HG03280 (cell line): ENCODE measurements around the gene KCNG1.
"Not testable (repeated sequence)": the region's sequence is repeated elsewhere in the genome, so short reads cannot be mapped to it uniquely, and the experiment has no call there.

Experiments used
- ATAC-seq: cut with Tn5 transposase; IDR thresholded peaks from one replicate; pipeline ENCODE4 v1.9.1; 2021; ENCODE audit warnings: mild to moderate bottlenecking, moderate library complexity; ENCODE audit not compliant: unreplicated experiment

The KCNG1 gene

GRCh38 chr20:51022803-51023616, at the start of gene KCNG1:
TSS of gene KCNG1 (minus strand) at chr20:51023107. CDS start at chr20:51010338, 12,769 bp downstream.
- ATAC-seq = no peak

- ATAC-seq = no peak
Observed at GRCh38 chr20:51070621-51071020, 47.7 kb upstream of the KCNG1 start.

- ATAC-seq = no peak
Observed at GRCh38 chr20:51067792-51068191, 44.9 kb upstream of the KCNG1 start.

GRCh38 chr20:51065615-51066014, 42.7 kb upstream of the KCNG1 start:
- no peak for ATAC-seq

- no peak for ATAC-seq
Observed at GRCh38 chr20:51064137-51064536, 41.2 kb upstream of the KCNG1 start.

GRCh38 chr20:51062065-51062464, 39.2 kb upstream of the KCNG1 start:
- ATAC-seq = no peak

GRCh38 chr20:51061418-51062045, 38.6 kb upstream of the KCNG1 start:
- no peak for ATAC-seq

GRCh38 chr20:51060301-51060700, 37.4 kb upstream of the KCNG1 start:
- no peak for ATAC-seq

GRCh38 chr20:51059862-51060261, 37.0 kb upstream of the KCNG1 start:
- no peak for ATAC-seq

GRCh38 chr20:51058017-51058416, 35.1 kb upstream of the KCNG1 start:
- no peak for ATAC-seq

- no peak for ATAC-seq
Observed at GRCh38 chr20:51054233-51054632, 31.3 kb upstream of the KCNG1 start.

GRCh38 chr20:51050531-51051075, 27.7 kb upstream of the KCNG1 start:
- ATAC-seq = no peak

GRCh38 chr20:51046021-51046985, 23.4 kb upstream of the KCNG1 start:
- ATAC-seq = no peak

- ATAC-seq = not testable (repeated sequence)
Observed at GRCh38 chr20:51045492-51045891, 22.6 kb upstream of the KCNG1 start.

- no peak for ATAC-seq
Observed at GRCh38 chr20:51044796-51045195, 21.9 kb upstream of the KCNG1 start.

GRCh38 chr20:51043811-51044210, 20.9 kb upstream of the KCNG1 start:
- ATAC-seq = no peak

- ATAC-seq = no peak
Observed at GRCh38 chr20:51042657-51043247, 19.8 kb upstream of the KCNG1 start.

- ATAC-seq = no peak
Observed at GRCh38 chr20:51042064-51042463, 19.2 kb upstream of the KCNG1 start.

GRCh38 chr20:51037532-51038115, 14.7 kb upstream of the KCNG1 start:
- ATAC-seq = no peak

- ATAC-seq = no peak
Observed at GRCh38 chr20:51036827-51037531, 14.1 kb upstream of the KCNG1 start.
